HK-2 (cell line): Measurements from ENCODE around the gene SHMT2.

Source experiments
- DNase-seq: peaks from one replicate; pipeline ENCODE4 v3.0.0-alpha.2; 2018; ENCODE audit not compliant: unreplicated experiment

Gene SHMT2

GRCh38 chr12:57198329-57198728 lies 31.2 kb upstream of the SHMT2 start:
- DNase-seq, result no peak

DNA sequence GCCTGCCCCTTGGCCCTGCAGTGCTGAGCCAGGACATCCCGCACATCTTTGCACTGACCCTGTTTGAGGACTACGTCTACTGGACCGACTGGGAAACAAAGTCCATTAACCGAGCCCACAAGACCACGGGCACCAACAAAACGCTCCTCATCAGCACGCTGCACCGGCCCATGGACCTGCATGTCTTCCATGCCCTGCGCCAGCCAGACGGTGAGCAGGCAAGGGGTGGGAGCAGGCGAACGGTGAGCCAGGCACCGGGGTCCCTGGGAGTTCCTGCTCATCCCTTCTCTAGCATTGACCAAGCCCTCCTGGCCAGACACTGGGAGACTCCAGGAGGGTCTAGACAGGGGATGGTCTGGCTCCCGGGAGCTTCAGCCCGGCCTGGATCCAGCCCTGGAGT lies 30.3 kb upstream of the SHMT2 start:
- DNase-seq, result no peak

DNA sequence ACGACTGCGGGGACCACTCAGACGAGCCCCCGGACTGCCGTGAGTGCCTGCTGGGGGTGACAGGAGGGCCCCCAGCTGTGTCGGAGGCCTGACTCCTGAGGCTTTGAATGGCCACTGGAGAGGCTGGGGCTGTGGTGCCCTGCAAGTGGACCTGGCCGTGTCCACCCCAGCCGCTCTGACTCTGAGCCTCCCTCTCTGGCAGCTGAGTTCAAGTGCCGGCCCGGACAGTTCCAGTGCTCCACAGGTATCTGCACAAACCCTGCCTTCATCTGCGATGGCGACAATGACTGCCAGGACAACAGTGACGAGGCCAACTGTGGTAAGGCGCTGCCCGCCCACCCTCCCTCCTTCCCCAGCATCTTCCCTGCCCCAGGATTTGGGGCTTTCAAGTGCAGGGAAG lies 29.0 kb upstream of the SHMT2 start:
- no peak for DNase-seq

DNA sequence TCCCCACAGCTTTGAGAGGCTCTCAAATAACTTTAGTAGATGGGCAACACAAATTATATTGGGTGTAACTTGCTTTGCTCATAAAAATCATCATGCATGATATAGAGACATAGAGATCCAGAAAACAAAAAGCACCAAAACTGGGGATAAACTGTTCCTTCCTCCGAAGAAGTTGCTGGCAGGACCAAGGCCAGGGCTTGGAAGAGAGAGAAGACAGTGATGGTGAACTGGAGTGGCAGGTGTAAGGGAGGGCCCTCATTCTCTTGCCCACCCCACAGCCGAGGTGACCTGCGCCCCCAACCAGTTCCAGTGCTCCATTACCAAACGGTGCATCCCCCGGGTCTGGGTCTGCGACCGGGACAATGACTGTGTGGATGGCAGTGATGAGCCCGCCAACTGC lies 28.3 kb upstream of the SHMT2 start:
- DNase-seq, result no peak

DNA sequence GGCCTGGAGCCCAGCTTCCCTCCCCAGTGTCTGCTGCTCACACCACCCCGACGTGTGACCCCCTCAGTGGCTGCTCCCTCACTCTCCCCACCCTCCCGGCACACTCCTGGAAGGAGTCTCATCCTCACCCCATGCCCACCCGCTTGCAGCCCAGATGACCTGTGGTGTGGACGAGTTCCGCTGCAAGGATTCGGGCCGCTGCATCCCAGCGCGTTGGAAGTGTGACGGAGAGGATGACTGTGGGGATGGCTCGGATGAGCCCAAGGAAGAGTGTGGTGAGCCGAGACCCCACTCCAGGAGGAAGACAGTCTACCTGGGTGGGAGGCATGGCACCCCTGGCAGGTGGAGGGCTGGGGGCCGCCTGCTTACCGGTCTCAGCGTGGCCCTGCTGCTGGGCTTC lies 27.9 kb upstream of the SHMT2 start:
- DNase-seq, result no peak

GRCh38 chr12:57202321-57202720 lies 27.2 kb upstream of the SHMT2 start:
- DNase-seq, result no peak

- no peak for DNase-seq
Measured at GRCh38 chr12:57203201-57203600, 26.3 kb upstream of the SHMT2 start.

DNA sequence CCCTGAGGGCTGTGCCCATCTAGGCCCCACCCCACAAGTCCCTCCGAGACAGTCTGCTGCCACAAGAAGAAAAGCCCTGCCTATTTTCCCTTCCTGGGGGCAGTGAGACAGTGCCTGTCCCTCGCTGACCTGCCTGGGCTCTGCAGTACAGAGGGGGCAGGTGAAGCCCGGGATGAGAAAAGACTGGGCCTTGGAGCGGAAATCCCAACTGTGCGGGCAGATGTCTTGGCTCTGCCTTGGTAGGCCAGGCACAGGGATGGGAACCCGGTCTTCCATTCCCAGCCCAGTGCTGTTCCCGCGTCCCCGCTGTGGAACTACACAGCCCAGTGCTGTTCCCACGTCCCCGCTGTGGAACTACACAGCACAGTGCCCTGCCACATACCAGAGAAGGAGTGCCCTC lies 25.7 kb upstream of the SHMT2 start:
- no peak for DNase-seq

GRCh38 chr12:57204454-57204853 lies 25.1 kb upstream of the SHMT2 start:
- DNase-seq, result no peak

GRCh38 chr12:57205186-57205585 lies 24.3 kb upstream of the SHMT2 start:
- no peak for DNase-seq

DNA sequence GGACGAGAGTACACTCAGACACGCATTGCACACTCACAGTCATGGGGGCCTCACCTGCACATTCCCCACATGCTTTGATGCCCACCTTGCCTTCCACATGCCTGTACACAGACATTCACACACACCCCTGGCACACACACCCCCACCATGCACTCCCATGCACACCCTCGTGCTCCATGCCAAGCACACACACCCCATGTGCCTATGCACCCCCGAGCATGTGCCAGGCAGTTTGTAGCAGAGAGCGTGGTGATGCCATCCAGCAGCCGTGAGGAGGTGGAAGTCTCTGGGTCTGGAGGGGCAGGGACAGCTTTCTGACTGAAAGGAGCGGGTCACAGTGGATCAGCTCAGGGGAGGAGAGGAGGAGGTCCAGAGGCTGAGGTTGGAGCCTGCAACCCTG lies 23.6 kb upstream of the SHMT2 start:
- DNase-seq, result no peak

DNA sequence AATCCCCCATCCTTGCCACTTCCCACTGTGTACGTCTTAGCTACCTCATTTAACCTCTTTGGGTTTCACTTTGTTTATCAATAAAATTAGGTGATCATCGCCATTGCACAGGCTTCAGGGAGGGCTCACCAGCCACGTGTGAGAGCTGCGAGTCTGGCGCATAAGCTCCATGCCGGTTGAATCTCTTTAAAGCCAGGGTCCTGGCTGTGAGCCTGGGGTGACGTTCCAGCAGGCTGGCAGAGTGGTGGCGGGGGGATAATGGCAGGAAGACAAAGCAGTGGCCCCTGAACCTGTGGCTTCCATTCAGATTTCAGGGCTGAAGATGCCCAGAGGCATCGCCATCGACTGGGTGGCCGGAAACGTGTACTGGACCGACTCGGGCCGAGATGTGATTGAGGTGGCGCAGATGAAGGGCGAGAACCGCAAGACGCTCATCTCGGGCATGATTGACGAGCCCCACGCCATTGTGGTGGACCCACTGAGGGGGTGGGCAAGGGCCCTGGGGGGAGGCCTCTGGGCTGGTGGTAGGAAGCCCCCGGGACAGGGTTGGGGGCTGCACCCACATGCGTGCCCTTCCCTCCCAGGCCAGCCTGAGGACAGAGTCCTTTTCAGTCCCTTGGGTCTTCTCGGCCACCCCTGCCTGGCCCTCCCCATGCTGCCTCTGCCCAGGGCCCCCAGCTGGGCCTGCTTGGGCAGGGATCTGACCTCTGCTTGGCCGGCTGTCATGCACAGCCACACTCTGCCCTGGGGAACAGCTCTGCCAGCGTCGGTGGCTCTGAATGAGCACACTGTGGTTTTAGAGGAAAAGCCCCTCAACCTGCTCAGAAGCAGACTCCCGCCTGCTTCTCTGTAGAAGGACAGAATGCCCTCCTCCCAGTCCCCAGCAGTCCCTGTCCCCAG lies 21.5 kb upstream of the SHMT2 start:
- DNase-seq, result no peak

DNA sequence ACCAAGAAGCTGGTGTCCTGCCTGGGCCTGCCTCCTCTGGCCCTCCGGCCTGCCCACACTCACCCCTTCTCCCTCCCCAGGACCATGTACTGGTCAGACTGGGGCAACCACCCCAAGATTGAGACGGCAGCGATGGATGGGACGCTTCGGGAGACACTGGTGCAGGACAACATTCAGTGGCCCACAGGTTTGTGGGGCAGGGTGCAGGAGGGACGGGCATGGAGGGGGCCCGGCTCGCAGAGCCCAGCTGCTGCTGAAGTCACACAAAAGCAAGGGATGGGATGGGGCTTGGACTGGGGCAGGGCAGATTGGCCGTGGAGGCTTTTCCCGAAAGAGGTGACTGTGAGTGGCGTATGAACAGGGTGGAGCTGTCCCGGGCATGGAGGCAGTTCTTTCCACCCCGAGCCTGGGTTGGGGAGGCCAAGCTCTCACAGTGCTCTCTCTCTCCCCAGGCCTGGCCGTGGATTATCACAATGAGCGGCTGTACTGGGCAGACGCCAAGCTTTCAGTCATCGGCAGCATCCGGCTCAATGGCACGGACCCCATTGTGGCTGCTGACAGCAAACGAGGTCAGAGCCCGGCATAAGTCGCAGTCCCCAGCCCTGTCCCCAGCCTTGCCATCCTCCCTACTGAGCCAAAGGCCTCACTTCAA lies 20.8 kb upstream of the SHMT2 start:
- DNase-seq, result no peak

DNA sequence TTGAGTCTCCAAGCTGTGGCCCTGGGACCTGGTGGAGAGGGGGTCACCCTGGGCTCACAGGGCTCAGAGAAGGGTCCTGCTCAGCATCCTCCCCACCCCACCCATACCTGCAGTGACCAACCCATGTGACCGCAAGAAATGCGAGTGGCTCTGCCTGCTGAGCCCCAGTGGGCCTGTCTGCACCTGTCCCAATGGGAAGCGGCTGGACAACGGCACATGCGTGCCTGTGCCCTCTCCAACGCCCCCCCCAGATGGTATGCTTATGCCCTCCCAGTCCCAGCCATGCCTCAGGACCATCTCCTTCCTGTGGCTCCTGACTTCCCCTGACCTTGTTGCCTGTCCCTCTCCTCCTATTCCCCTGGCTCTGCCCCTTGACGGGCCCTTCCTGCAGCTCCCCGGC lies 19.6 kb upstream of the SHMT2 start:
- DNase-seq, result no peak

- no peak for DNase-seq
Measured at GRCh38 chr12:57210461-57210860, 19.1 kb upstream of the SHMT2 start.

- DNase-seq, result no peak
Measured at GRCh38 chr12:57210926-57211692, 18.4 kb upstream of the SHMT2 start.

DNA sequence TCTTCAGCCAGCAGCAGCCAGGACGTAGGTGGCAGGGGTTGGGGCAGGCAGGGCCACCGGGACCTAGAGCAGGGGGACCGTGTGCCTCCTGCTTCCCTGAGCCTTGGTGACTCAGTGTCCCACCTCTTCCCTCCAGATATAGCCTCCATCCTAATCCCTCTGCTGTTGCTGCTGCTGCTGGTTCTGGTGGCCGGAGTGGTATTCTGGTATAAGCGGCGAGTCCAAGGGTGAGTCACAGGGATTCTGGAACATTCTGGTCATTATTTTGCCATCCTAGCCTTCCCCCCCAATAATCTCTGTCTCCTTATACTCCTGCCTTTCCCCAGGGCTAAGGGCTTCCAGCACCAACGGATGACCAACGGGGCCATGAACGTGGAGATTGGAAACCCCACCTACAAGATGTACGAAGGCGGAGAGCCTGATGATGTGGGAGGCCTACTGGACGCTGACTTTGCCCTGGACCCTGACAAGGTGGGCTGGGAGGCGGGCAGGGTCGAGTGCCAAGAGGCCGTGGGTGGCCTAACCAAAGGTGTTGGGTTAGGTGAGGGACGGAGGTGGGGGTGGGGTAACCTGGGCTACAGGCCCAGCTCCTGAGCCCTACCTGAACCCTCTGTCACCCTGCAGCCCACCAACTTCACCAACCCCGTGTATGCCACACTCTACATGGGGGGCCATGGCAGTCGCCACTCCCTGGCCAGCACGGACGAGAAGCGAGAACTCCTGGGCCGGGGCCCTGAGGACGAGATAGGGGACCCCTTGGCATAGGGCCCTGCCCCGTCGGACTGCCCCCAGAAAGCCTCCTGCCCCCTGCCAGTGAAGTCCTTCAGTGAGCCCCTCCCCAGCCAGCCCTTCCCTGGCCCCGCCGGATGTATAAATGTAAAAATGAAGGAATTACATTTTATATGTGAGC lies 17.5 kb upstream of the SHMT2 start:
- DNase-seq, result no peak

GRCh38 chr12:57212701-57213057 lies 16.8 kb upstream of the SHMT2 start:
- DNase-seq, result no peak

GRCh38 chr12:57213058-57213715 lies 16.3 kb upstream of the SHMT2 start:
- DNase-seq, result peak; percentile 91

DNA sequence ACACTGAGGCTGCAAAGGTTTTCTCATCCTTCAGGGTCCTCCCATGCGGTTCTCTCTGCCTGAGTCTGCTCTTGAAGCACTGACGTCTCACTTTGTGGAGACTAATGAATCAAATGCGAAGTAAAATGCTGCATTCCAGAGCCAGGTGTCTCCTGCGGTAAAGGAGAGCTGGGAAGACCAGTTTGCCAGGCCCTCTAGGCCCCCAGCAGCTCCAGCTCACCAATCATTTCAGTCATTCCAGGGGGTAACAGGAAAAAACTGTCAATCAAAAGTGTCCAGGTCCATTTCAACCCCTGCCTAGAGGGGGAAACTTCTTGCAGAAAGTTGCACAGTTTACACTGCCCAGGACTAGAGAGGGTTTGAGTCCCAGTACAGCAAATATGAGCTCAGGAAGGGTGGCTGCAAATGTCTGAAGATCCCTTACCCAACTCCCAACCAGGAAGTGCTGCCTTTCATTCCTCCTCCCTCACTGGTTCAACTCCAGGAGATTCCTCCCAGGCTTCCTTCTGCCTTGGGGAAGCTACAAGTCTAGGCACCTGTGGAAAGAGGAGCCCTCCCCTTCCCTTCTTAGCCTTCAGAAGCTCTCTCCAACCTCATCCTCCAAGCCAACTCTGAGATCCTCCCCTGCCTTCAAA lies 15.6 kb upstream of the SHMT2 start:
- DNase-seq, result no peak

GRCh38 chr12:57214398-57214781 lies 15.1 kb upstream of the SHMT2 start:
- peak; percentile 73 for DNase-seq
